ENCODE data around the gene OR5AU1. TPM values are rescaled to one million over a fixed set of nuclear protein-coding genes. Genes with fewer than 3 reads are reported as not detected.

Gene OR5AU1
- not detected for total RNA-seq

DNA sequence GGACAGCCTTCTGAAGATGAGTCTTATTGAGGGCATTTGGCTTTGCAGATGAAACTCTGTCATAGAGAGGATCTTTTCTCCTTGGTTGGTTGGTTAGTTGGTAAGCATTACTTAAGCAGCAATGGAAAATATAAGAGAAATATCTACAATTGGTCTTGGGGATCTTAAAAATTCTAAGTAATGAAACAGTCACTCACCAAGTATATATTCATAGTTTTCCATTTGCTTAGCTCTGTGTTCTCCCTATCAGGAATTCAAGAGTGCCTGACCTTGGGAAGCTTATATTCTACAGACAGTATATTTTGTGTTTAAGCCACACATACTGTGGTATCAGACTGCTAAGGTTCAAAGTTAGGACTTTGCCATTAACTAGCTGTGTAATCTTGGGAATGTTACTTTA, at the start of gene OR5AU1:
Gene OR5AU1 (minus strand): TSS at position 101 of the 400 bp plus-strand sequence. CDS start 191 bp downstream, outside the sequence.

Small RNA genes within 50 kb of the gene (small RNA-seq; reads per million reads assigned to genes)
- not detected for gene RNU6-252P (ENCODE audit: low replicate concordance)

Other genes starting within 250 kb of the OR5AU1 start
- 8.5 TPM for gene RNASE2, start 200.6 kb downstream of the OR5AU1 start, total RNA-seq
- gene METTL17, start 166.1 kb downstream of the OR5AU1 start, total RNA-seq = 44.9 TPM
- 1.9 TPM for gene SLC39A2, start 156.8 kb downstream of the OR5AU1 start, total RNA-seq
- 114 TPM for gene NDRG2, start 131.0 kb downstream of the OR5AU1 start, total RNA-seq
- 1.8 TPM for gene TPPP2, start 125.8 kb downstream of the OR5AU1 start, total RNA-seq
- not detected for gene RNASE13, start 121.3 kb downstream of the OR5AU1 start, total RNA-seq
- 0.18 TPM for gene RNASE7, start 113.7 kb downstream of the OR5AU1 start, total RNA-seq
- not detected for gene RNASE8, start 98.2 kb downstream of the OR5AU1 start, total RNA-seq
- 77.5 TPM for gene ARHGEF40, start 85.8 kb downstream of the OR5AU1 start, total RNA-seq
- gene ZNF219, start 57.4 kb downstream of the OR5AU1 start, total RNA-seq = 19.1 TPM
- 0.35 TPM for gene TMEM253, start 55.0 kb downstream of the OR5AU1 start, total RNA-seq
- 1,235 TPM for gene HNRNPC, start 113.4 kb upstream of the OR5AU1 start, total RNA-seq
- 1.1 TPM for gene RPGRIP1, start 124.0 kb upstream of the OR5AU1 start, total RNA-seq
- 74.0 TPM for gene SUPT16H, start 228.0 kb upstream of the OR5AU1 start, total RNA-seq